Bronchial epithelial cell (primary cell): ENCODE measurements around the gene KIRREL1. TPM values are rescaled to one million over a fixed set of nuclear protein-coding genes. Genes with fewer than 3 reads are reported as not detected.

ENCODE experiments used
- DNase-seq: peaks from one replicate; pipeline ENCODE4 v3.0.0-alpha.2; 2010; ENCODE audit warnings: low read depth
- FAIRE-seq: peaks from 2 replicates; lab custom pipeline; 2011; peaks lifted over from hg19 to GRCh38; lab: Jason Lieb, UNC
- H3K27me3 ChIP-seq: 2 replicates; pipeline ENCODE4 v1.5.1; 2011; ENCODE audit warnings: low read length; ENCODE audit not compliant: control insufficient read depth, insufficient read depth
- H3K36me3 ChIP-seq: 2 replicates; pipeline ENCODE4 v1.5.1; 2011; ENCODE audit warnings: low read length; ENCODE audit not compliant: control insufficient read depth, insufficient read depth
- H3K4me3 ChIP-seq: 2 replicates; pipeline ENCODE4 v1.5.1; 2011; ENCODE audit warnings: mild to moderate bottlenecking, low read depth, low read length, control low read depth
- total RNA-seq: library from RNA; depleted of rRNA; stranded (reverse); fragments of >200 nt; gene quantifications from 2 replicates; pipeline ENCODE4 v1.2.1, GENCODE V29; 2014
- TF ChIP-seq, protein P1 (sequence below): IDR thresholded peaks from 2 replicates; pipeline ENCODE4 v1.5.1; 2011; ENCODE audit warnings: mild to moderate bottlenecking, moderate library complexity, low read length, control low read depth, inconsistent platforms; ENCODE audit not compliant: insufficient read depth, severe bottlenecking

KIRREL1 gene
- total RNA-seq, 1 donor from 2014 or later = 24.2 TPM

DNA sequence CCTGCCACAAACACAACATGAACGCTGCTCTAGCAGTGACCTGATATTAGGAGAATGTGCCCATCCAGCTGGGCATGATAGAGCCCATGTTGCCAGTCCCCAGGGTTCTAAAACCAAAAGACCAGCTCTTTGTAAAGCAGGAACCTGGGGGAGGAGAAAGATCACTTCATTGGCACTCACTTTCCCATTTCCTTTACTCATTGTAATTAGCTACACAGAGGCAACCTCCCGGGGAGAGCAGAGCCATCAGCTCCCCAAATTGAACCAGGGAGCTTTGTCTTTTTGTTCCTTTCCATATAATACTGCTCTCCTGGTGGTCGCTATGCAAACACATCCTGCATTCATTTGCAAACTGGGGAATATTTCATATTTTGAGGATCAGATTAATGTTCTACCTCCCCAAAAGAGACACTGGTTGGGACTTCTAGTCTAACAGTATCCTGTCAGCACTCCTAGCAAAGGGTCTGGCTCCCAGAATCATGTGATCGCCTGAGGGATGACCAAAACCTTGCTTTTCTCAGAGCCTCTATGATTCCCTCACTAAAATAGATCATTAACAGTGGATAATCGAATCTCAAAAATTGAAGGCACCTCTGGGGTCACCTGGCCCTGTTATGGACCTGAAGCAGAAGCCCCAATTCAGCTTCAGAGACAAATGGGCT, 110.5 kb downstream of the KIRREL1 start:
- DNase-seq = no peak
- H3K27me3 ChIP-seq = no peaks in the 10 kb centered on the region
- no peak overlapping the region for H3K4me3 ChIP-seq
- no peak for FAIRE-seq
- no peaks in the 10 kb centered on the region for H3K36me3 ChIP-seq
- TF ChIP-seq, protein P1, sequence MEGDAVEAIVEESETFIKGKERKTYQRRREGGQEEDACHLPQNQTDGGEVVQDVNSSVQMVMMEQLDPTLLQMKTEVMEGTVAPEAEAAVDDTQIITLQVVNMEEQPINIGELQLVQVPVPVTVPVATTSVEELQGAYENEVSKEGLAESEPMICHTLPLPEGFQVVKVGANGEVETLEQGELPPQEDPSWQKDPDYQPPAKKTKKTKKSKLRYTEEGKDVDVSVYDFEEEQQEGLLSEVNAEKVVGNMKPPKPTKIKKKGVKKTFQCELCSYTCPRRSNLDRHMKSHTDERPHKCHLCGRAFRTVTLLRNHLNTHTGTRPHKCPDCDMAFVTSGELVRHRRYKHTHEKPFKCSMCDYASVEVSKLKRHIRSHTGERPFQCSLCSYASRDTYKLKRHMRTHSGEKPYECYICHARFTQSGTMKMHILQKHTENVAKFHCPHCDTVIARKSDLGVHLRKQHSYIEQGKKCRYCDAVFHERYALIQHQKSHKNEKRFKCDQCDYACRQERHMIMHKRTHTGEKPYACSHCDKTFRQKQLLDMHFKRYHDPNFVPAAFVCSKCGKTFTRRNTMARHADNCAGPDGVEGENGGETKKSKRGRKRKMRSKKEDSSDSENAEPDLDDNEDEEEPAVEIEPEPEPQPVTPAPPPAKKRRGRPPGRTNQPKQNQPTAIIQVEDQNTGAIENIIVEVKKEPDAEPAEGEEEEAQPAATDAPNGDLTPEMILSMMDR = no peak

DNA sequence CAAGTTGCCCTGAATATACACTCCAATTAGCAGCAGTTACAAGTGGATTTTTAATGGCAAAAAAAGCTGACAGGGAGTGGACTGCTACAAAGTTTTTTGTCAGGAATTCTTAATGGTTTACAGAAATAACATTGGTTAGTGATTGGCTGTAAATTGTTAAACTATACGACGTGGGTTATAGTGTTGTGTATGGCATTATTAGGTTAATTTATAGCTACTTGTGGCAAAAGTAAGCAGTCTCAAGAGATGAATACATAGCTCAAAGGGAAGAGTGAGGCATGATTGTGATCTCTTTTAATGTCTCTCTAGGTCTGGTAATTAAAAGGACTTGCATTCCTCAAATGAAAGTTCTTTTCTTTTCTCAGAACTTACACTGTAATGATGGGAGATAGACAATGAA, 111.4 kb downstream of the KIRREL1 start:
- no peaks in the 10 kb centered on the region for H3K36me3 ChIP-seq
- no peaks in the 10 kb centered on the region for H3K27me3 ChIP-seq
- TF ChIP-seq, protein P1 = no peak
- H3K4me3 ChIP-seq = no peak overlapping the region
- FAIRE-seq (no peak), DNase-seq (no peak)

DNA sequence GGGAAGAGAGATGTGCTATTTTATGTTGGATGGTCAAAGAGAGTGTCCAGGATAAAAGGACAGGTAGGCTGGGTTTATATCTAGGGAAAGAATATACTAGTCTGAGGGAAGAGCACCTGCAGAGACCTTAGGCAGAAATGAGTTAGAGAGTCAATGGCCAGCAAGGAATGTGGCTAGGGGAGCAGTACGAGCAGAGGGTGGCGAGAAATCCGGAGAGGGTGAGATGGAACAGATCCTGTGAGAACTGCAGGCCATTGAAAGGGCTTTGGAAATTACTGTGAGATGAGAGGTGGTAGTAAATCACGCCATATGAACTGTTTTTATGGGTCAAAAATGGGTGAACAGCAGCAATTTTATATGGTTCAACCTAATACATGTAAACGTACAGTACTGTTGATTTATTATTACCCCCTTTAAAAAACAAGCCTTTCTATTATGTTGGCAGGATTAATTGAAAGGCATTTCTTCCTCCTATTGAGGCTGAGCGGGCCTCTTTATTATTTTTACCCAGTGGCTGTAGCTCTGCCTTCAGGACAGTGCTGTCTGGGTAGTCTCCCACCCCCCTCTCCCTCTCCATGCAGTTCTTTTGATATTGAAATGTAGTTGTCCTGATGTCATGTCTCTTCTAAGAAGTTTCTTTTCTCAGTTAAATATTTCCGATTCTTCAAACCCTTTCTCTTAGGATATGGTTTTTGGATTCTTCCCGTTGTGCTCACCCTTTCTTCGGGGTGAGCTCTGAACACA, 112.1 kb downstream of the KIRREL1 start:
- H3K36me3 ChIP-seq = no peaks in the 10 kb centered on the region
- H3K27me3 ChIP-seq = no peaks in the 10 kb centered on the region
- FAIRE-seq (no peak), DNase-seq (no peak)
- TF ChIP-seq, protein P1 = no peak
- H3K4me3 ChIP-seq = no peak overlapping the region

DNA sequence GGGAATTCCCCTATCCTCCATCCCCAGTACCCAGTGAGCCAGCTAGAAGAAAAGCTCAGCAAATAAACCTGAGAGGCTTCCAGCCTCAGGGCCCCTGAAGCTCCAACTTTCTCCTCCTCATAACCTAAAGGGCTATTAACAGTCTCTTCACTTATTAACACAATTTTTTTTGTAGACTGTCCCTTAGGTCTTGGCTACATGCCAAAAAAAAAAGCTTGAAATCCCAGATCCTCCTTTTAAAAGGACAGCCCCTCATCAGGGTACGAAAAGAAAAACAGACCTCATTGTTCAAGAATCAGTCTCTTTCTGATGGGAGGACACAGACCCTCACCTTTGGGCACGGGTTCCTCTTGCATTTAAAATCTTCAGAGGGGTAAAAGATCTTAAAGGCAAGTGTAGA, 114.5 kb downstream of the KIRREL1 start:
- Histone ChIP-seq H3K27me3 (no peaks in the 10 kb centered on the region), H3K4me3 (no peak overlapping the region), H3K36me3 (no peaks in the 10 kb centered on the region)
- DNase-seq (no peak), FAIRE-seq (no peak)
- TF ChIP-seq, protein P1 = no peak

DNA sequence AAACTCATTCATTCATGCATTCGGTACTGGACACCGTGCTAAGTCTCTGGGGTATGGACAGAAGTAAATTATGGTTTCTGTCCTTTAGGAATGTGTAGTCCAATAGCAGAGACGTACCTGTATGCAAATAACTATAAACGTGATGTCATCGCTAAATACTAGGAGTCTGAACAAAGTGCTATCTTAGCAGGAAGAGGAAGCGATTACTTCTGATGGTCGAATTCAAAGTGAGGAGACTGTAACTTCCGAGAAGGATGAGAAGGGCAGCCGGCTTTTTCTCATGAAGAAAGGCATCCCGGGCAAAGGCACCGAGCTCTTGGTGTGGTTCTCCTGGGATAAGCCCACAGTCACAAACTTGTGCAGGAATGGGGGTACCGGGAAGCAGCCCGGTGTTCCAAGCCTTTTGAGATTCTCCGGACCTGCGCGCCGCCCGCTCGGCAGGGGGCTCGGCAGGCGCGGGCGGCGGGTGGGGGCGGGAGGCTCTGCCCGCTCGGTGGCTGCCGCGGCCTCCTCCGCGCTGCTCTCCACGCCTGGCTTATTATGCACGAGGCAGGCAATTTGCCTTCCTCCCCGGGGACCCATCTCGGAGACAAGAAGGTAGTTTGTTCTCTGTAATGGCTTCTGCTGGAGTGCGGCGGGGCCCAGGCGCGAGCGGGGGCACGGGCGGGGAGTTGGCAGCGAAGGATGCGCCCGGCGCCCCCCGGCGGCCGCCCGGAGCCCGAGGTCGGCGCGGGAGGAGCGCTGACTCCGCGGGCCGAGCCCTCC, 119.7 kb downstream of the KIRREL1 start:
- FAIRE-seq (no peak), DNase-seq (peak; percentile 35)
- TF ChIP-seq, protein P1 = peak; percentile 46
- no peaks in the 10 kb centered on the region for H3K36me3 ChIP-seq
- H3K4me3 ChIP-seq = peak overlapping the region; percentile 38
- no peaks in the 10 kb centered on the region for H3K27me3 ChIP-seq
